Fibroblast of mammary gland (primary cell): ENCODE measurements around the gene GABRE.
A peak's percentile ranks its signal among the peaks of the same experiment; 100 is the strongest.

ENCODE experiments used
- DNase-seq: peaks from one replicate; pipeline ENCODE4 v3.0.0-alpha.2; 2010; ENCODE audit warnings: low read depth
- H3K4me3 ChIP-seq: 2 replicates; pipeline ENCODE4 v1.5.1; 2011; ENCODE audit warnings: low read depth, mild to moderate bottlenecking, low read length, moderate library complexity; ENCODE audit not compliant: control insufficient read depth
- CTCF ChIP-seq: conservative IDR thresholded peaks from 2 replicates; pipeline ENCODE4 v1.5.1; 2011; ENCODE audit warnings: low read depth, low read length, inconsistent platforms; ENCODE audit not compliant: control insufficient read depth, insufficient read depth

The GABRE gene

DNA sequence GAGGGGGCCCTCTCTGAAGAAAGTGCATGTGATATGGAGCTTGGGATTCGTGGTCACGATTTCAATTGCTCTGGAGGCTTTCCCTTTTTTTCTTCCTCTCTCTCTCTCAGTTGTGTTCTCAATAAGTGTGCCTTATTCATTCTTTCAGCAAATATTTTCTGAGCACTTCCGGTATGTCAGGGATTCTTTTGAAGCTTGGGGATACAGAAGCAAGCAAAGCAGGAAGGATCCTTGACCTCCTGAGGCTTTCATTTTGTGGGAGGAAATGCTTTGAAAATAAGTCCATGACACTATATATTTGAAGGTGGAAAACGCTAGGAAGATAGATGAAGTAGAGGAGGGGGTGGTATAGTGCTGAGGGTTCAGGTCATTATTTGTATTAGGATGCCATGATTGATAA is 12.6 kb upstream of the GABRE start:
- DNase-seq, result no peak
- no peak for TF ChIP-seq CTCF
- no peak overlapping the region for H3K4me3 ChIP-seq

- peak; percentile 80 for DNase-seq
- TF ChIP-seq CTCF, result no peak
- H3K4me3 ChIP-seq, result no peak overlapping the region
Observed at GRCh38 chrX:151985955-151986354, 11.5 kb upstream of the GABRE start.

GRCh38 chrX:151985531-151985930 is 11.1 kb upstream of the GABRE start:
- TF ChIP-seq CTCF, result no peak
- no peak overlapping the region for H3K4me3 ChIP-seq
- DNase-seq, result no peak

- no peak for TF ChIP-seq CTCF
- no peak overlapping the region for H3K4me3 ChIP-seq
- no peak for DNase-seq
Observed at GRCh38 chrX:151984902-151985301, 10.4 kb upstream of the GABRE start.

DNA sequence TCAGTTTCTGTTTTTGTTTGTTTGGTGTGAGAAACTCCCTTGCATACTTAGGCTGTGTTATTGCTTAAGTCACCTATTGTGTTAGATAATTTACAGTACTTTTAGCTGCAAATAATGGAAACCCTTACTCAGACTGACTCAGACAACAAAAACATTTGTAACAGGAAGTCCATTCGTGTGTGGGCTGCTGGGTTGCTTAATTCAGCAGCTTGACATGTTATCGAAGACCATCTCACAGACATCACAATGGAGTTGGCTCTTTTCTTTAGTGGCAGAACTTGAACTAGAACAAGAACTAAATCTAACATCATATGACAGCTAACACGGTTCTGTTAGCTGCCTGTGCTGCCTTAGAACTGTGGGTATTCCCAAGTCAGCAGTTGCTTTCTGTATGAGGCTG is 9.9 kb upstream of the GABRE start:
- peak; percentile 89 for DNase-seq
- TF ChIP-seq CTCF, result no peak
- no peak overlapping the region for H3K4me3 ChIP-seq

DNA sequence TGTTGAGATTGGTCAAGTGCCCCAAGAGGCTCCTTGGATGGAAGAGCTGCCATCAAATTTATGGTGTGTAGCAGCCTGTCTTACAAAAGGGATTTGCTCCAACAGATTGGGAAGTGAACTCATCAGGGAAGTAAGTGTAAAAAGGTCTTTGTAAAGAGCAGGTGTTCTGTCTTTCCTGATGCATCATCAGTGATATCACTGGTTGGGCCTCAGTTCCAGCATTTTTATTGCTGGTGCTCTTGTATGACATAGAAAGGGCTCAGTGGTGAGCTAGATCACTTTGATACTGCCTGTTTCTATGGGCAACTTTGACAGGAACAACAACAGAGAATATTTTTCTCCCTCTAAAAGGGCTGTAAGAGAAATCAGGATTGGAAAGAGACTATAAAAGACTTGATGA is 8.7 kb upstream of the GABRE start:
- no peak overlapping the region for H3K4me3 ChIP-seq
- DNase-seq, result no peak
- no peak for TF ChIP-seq CTCF

- no peak for TF ChIP-seq CTCF
- no peak overlapping the region for H3K4me3 ChIP-seq
- DNase-seq, result peak; percentile 85
Observed at GRCh38 chrX:151982222-151982621, 7.7 kb upstream of the GABRE start.
